ENCODE measurements around the gene PTGES2. TPM values are rescaled to one million over a fixed set of nuclear protein-coding genes. Genes with fewer than 3 reads are reported as not detected.

PTGES2 gene
- total RNA-seq, 2 experiments from 2014 or later = 51.8 to 53.2 TPM

DNA sequence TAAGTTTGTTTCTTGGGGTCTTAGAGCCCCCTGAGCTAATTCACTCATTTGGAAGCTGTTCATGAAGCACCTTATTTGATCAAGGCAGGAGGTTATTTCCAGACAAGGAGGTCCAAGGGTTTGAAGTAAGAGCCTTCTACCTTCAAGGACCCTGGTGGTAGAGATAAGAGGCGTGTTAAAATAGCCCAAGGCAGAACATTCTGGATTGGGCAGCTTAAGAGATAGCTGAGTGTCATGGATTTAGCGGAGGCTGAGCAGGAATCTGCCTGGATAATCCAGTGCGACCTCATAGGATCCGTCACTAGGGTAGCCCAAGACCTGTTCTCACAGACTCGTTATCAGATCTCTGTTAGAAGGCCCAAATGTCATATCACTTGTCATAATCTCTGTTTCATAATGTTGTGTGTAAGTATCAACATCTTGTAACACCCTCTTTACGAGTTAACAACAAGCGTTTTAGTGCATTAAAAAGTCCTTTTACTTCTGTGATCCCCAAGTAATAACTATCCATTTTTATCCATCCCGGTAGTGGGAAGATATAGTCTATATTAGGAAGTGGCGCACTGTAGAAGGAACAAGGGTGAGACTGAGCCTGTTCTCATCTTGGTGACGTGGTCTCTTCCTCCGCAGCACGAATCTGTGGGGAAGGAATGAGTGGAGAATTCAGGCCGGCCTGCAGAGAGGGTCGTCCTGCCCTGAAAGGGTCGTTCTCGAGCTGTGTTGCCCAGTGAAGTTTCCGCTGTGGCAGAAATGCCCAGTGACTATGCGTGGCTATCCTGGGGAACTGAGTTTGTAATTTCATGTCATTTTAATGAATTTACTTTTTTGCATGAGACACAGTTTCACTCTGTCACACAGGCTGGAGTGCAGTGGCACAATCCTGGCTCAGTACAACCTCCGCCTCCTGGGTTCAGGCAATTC is 30.7 kb downstream of the PTGES2 start:
- DNase-seq = no peak
- ATAC-seq (ENCODE audit: low read depth) = no peak
- H3K36me3 Mint-ChIP-seq = peaks cover 10% of the 10 kb centered on the region
- H3K9me3 Mint-ChIP-seq = no peaks in the 10 kb centered on the region
- H3K27ac Mint-ChIP-seq = no peak overlapping the region
- POLR2A ChIA-PET = interaction anchor here (0.6 to 0.7 kb wide), 2 partner anchors 28 to 63 kb away, joined by 3 read pairs; partner anchors contain the start of gene BBLN
- H3K4me1 Mint-ChIP-seq = peaks cover 56% of the 10 kb centered on the region
- H3K27me3 Mint-ChIP-seq = no peaks in the 10 kb centered on the region
- no peak overlapping the region for H3K4me3 Mint-ChIP-seq

DNA sequence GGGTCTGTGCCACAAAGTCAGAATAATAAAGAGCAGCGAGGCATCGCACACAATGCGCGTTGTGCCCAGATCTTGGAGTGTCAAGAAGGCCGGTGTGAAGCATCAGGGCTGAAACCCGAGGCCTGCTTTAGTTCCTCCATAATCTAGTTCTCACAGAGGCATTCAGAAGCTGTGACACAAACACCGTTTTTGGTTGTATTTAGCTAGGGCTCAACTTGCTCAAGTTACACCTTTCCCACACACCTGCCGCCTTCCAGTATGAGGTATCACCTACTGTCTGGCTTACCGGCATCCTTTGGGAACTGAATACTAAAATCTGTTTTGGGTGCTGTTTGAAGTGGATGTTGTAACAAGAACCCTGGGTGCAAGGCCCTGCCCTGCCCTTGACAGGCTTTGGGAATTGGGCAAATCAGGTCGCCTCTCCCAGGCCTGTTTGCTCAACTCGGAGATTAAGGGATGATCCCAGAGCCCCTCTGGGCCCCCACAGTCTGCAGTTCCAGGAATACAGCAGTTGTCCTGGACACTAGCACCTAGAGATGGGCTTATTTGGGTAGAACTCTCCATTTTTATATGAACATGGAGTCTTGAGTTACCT is 32.5 kb downstream of the PTGES2 start:
- DNase-seq = no peak
- Mint-ChIP-seq H3K36me3 (peaks cover 15% of the 10 kb centered on the region), H3K4me1 (peaks cover 61% of the 10 kb centered on the region), H3K9me3 (no peaks in the 10 kb centered on the region), H3K27ac (peak overlapping the region; percentile 80), H3K4me3 (no peak overlapping the region), H3K27me3 (no peaks in the 10 kb centered on the region)
- no peak for ATAC-seq (ENCODE audit: low read depth)
- POLR2A ChIA-PET = interaction anchor here (0.6 to 3.5 kb wide), 3 partner anchors 17 to 128 kb away, joined by 3 to 8 read pairs (median 3); no protein-coding TSS in a partner anchor

DNA sequence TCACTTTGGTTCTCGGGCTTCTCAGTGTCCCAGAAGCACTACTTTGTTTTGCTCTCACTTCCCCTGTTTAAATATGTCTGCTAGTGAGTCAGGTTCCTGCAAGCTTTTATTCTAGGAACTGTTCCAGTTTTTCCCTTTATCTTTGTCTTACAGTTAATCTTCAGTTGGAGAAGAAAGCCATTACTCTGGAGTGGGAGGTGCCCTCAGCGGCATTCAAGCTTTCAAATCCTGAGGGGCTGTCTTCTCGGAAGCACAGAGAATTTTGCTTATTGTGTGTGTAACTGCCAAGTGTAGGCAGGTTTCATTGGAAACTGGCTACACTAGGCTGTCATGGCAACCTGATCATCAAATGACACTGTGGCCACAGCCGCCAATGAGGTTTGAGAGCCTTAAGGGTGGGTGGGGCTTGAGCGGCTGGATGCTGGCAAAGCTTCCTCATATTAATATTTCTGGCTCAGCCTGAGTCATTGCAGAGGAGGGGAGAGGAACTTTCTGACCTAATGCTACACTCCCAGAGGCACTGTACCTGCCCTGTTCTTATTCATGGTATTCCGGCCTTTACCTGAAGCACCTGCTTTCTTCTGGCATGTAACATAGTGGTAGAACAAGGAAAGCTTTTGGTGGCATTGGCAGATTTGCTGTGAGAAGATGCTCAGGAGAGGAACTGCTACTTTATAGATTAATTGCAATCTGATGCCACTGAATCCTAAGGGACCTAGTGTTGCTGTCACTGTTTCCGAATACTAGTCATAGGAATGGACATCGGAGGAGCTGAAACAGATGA is 33.2 kb downstream of the PTGES2 start:
- peak overlapping the region; percentile 80 for H3K27ac Mint-ChIP-seq
- DNase-seq = peak; percentile 64
- peaks cover 55% of the 10 kb centered on the region for H3K4me1 Mint-ChIP-seq
- H3K27me3 Mint-ChIP-seq = no peaks in the 10 kb centered on the region
- peak overlapping the region; percentile 55 for H3K4me3 Mint-ChIP-seq
- peak; percentile 79 for ATAC-seq (ENCODE audit: low read depth)
- POLR2A ChIA-PET = interaction anchor here (0.6 to 3.5 kb wide), 4 partner anchors 16 to 315 kb away, joined by 3 to 8 read pairs (median 3); no protein-coding TSS in a partner anchor
- H3K9me3 Mint-ChIP-seq = no peaks in the 10 kb centered on the region
- H3K36me3 Mint-ChIP-seq = peaks cover 15% of the 10 kb centered on the region

DNA sequence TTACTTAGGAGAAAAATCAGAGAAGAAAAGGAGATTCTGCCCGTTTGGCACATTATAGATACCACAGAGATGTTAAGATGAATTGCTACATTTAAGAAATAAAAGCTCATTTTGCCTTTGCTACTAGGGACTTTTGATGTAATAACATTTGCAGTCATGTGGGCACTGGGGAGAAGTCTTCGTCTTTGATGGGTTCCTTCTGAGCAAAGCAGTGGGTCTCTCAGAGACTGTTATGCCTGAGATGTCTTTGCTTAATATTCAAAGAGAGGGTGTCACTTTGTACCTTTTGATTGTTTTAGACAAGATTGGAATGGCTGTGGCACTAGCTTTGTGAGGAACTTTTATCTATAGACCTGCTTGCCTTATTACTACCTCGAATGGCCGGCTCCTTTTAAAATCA is 34.5 kb downstream of the PTGES2 start:
- peaks cover 15% of the 10 kb centered on the region for H3K36me3 Mint-ChIP-seq
- H3K27ac Mint-ChIP-seq = peak overlapping the region; percentile 69
- peak overlapping the region; percentile 25 for H3K4me3 Mint-ChIP-seq
- POLR2A ChIA-PET = interaction anchor here (0.5 to 3.5 kb wide), 5 partner anchors 15 to 619 kb away, joined by 4 to 9 read pairs (median 7); no protein-coding TSS in a partner anchor
- H3K4me1 Mint-ChIP-seq = peaks cover 50% of the 10 kb centered on the region
- H3K9me3 Mint-ChIP-seq = no peaks in the 10 kb centered on the region
- ATAC-seq (ENCODE audit: low read depth) (no peak), DNase-seq (no peak)
- no peaks in the 10 kb centered on the region for H3K27me3 Mint-ChIP-seq

DNA sequence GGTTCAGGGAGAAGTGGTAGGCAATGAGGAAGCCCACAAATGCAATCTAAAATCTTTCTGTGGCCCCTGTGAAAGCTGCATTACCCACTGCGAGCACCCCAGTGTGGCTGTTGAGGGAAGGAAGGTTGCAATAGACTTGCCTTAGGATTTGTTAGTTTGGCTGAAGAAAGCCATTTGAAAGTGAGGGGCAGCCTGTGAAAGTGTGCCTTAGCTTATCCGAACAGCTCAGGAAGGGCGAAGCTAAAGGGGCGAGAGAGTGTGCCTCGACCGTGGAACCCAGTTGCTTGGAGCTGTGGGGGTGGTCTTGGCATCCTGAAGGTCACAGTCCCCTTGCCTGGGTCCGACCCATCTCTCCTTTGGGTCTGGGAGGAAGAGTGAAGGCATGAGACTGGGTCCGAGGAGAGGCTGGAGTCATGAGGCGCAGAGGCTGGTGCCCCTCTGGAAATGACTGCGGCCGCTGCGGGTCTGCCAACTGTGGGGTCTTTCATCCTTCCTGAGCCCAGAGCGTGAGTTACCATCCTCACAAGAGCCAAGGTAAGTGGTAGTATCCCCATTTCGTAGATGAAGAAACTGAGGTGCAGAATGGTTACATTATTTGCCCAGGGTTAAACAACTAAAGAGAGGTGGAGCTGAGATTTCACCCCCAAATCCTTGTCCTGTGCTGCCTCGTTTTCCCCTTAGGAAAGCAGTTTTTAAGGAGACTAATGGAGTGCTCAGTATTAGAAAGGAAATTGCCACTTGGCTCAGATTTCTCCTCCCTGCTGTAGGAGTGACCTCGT is 35.1 kb downstream of the PTGES2 start:
- Mint-ChIP-seq H3K4me1 (peaks cover 49% of the 10 kb centered on the region), H3K9me3 (no peaks in the 10 kb centered on the region), H3K27ac (peak overlapping the region; percentile 72), H3K4me3 (peak overlapping the region; percentile 66), H3K36me3 (peaks cover 17% of the 10 kb centered on the region), H3K27me3 (no peaks in the 10 kb centered on the region)
- DNase-seq (no peak), ATAC-seq (ENCODE audit: low read depth) (no peak)
- POLR2A ChIA-PET = interaction anchor here (0.6 to 3.5 kb wide), 5 partner anchors 14 to 312 kb away, joined by 4 to 9 read pairs (median 7); no protein-coding TSS in a partner anchor

DNA sequence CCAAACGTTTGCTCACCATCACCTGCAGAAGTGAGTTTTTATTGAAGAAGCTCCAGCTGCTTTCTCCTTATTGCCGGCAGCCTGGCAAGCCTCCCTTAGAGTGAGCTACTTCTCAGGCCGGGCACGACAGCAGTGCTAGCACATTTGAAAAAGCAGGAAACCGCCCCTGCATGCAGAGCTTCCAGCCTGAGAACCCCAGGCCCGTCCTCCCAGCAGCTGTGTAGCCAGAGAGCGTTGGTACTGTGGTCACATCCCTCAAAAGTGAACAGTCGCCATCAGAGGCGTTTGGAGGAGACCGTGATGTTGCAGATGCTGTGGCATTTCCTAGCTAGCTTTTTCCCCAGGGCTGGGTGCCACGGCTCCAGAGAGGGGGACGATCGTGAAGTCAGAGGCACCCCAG is 36.0 kb downstream of the PTGES2 start:
- DNase-seq (no peak), ATAC-seq (ENCODE audit: low read depth) (no peak)
- Mint-ChIP-seq H3K27me3 (no peaks in the 10 kb centered on the region), H3K27ac (peak overlapping the region; percentile 72), H3K4me1 (peaks cover 46% of the 10 kb centered on the region), H3K36me3 (peaks cover 18% of the 10 kb centered on the region), H3K4me3 (peak overlapping the region; percentile 66), H3K9me3 (no peaks in the 10 kb centered on the region)
- POLR2A ChIA-PET = interaction anchor here (1.1 to 3.5 kb wide), 3 partner anchors 13 to 152 kb away, joined by 4 to 8 read pairs (median 7); no protein-coding TSS in a partner anchor

DNA sequence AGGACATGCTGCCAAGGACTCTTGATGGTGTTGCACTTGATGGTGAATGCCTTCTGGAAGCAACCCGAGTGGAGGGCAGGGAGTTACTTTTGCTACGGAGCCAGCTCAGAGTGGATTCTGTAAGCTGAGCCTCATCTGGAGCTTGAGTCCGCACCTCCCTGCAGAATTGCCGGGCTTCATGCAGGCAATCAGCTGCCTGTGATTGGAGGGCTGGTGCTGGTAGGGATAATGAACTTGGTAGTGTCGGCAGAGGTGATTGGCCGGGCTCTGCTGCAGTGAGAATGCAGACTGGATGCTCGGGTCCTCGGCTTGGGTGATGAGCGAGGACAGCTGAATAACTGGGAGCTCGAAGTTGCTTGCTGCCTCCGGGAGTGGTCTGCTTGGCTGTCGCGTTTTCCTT is 36.4 kb downstream of the PTGES2 start:
- DNase-seq (no peak), ATAC-seq (ENCODE audit: low read depth) (no peak)
- Mint-ChIP-seq H3K4me1 (peaks cover 44% of the 10 kb centered on the region), H3K27me3 (no peaks in the 10 kb centered on the region), H3K9me3 (no peaks in the 10 kb centered on the region), H3K36me3 (peaks cover 18% of the 10 kb centered on the region), H3K27ac (no peak overlapping the region), H3K4me3 (no peak overlapping the region)
- POLR2A ChIA-PET = interaction anchor here (2.3 kb wide), 1 partner anchor 22 kb away, joined by 7 read pairs; no protein-coding TSS in a partner anchor

DNA sequence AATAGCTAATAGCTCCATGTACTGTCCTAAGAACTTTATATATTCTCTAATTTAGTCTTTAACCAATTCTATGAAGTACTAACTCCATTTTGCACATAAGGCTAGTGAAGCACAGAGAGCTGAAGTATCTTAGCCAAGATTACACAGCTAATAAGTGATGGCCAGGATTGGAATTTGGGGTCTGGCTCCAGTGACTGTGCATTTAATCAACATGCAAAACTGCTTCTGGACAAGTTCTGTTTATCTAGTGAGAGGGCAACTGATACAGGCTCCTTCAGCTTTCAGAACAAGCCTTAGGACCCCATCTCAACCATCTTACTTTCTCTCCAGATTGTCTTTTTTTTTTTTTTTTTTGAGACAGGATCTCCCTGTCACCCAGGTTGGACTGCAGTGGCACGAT is 38.2 kb downstream of the PTGES2 start:
- Mint-ChIP-seq H3K9me3 (no peaks in the 10 kb centered on the region), H3K27ac (no peak overlapping the region), H3K4me1 (peaks cover 43% of the 10 kb centered on the region), H3K4me3 (no peak overlapping the region), H3K27me3 (no peaks in the 10 kb centered on the region), H3K36me3 (peaks cover 22% of the 10 kb centered on the region)
- DNase-seq (no peak), ATAC-seq (ENCODE audit: low read depth) (no peak)
- POLR2A ChIA-PET = interaction anchor here (1.9 kb wide), 1 partner anchor 21 kb away, joined by 10 read pairs; the partner anchor contains the start of genes NAIF1 and SLC25A25

DNA sequence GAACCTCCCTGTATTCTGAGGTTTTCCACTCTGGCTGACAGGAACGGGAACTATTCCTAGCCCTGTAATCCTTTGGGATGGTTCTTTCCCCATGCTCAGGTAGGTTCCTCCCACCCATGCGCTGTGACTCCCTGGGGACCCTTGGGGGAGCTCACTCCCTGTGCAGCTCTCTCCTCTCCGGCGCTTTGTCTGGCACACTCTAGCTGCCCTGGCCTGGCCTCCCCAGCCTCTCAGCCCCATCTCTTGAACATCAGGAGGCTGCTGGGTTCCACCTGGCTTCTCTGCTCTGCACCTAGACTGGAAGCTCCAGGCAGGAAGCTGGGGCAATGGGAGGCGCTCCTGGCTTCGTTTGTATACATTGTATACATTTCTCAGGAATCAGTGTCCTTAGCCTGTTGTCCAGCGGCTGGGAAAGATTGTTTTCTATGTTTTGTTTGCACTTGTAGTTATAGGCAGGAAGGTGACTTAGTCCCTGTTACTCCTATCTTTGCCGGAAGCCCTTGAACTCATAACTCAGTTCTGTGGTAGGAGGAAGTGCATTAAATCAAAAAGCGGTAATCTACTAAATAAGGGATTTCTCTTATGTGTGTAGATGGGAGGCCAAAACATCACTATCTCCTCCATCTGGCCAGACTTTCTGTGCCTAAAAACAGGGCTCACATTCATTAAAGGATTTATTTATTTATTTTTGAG is 39.1 kb downstream of the PTGES2 start:
- Mint-ChIP-seq H3K36me3 (peaks cover 22% of the 10 kb centered on the region), H3K27ac (peak overlapping the region; percentile 61), H3K4me3 (peak overlapping the region; percentile 37), H3K27me3 (no peaks in the 10 kb centered on the region), H3K9me3 (no peaks in the 10 kb centered on the region), H3K4me1 (peaks cover 42% of the 10 kb centered on the region)
- peak; percentile 56 for ATAC-seq (ENCODE audit: low read depth)
- DNase-seq = no peak
- POLR2A ChIA-PET = interaction anchor here (0.5 to 1.9 kb wide), 3 partner anchors 10 to 20 kb away, joined by 5 to 10 read pairs (median 6); partner anchors contain the start of genes NAIF1 and SLC25A25

DNA sequence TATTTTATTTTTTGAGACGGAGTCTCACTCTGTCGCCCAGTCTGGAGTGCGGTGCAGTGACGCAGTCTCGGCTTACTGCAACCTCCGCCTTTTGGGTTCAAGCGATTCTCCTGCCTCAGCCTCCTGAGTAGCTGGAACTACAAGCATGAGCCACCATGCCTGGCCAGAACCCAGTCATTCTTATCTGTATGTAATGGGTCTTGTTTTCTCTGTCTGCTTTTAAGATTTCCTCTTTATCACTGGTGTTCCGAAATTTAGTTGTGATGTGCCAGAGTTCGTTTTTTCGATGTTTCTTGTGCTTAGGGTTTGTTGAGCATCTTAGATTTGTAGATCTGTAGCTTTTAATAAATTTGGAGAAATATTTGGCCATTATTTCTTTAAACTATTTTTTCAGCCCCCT is 40.3 kb downstream of the PTGES2 start:
- DNase-seq (no peak), ATAC-seq (ENCODE audit: low read depth) (no peak)
- POLR2A ChIA-PET = interaction anchor here (0.7 to 1.3 kb wide), 2 partner anchors 12 to 20 kb away, joined by 3 to 4 read pairs; partner anchors contain the start of gene NAIF1
- H3K36me3 Mint-ChIP-seq = peaks cover 22% of the 10 kb centered on the region
- H3K27me3 Mint-ChIP-seq = no peaks in the 10 kb centered on the region
- peaks cover 33% of the 10 kb centered on the region for H3K4me1 Mint-ChIP-seq
- peak overlapping the region; percentile 6 for H3K27ac Mint-ChIP-seq
- H3K9me3 Mint-ChIP-seq = no peaks in the 10 kb centered on the region
- no peak overlapping the region for H3K4me3 Mint-ChIP-seq

DNA sequence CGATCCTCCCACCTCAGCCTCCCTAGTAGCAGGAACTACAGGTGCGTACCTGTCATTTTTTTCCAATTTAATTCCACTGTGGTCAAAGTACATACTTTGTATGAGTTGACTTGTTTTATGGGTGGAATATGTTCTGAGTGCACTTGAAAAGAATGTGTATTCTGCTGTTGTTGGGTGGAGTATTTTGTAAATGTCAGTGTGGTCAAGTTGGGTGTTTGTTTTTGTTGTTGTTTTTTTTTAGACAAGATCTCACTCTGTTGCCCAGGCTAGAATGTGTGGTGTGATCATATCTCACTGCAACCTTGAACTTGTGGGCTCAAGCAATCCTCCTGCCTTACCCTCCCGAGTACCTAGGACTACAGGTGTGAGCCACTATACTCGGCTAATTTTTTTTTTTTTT is 41.6 kb downstream of the PTGES2 start:
- peaks cover 16% of the 10 kb centered on the region for H3K36me3 Mint-ChIP-seq
- DNase-seq (no peak), ATAC-seq (ENCODE audit: low read depth) (no peak)
- no peaks in the 10 kb centered on the region for H3K9me3 Mint-ChIP-seq
- no peak overlapping the region for H3K4me3 Mint-ChIP-seq
- POLR2A ChIA-PET = no interaction called here
- H3K27ac Mint-ChIP-seq = no peak overlapping the region
- peaks cover 26% of the 10 kb centered on the region for H3K4me1 Mint-ChIP-seq
- no peaks in the 10 kb centered on the region for H3K27me3 Mint-ChIP-seq

DNA sequence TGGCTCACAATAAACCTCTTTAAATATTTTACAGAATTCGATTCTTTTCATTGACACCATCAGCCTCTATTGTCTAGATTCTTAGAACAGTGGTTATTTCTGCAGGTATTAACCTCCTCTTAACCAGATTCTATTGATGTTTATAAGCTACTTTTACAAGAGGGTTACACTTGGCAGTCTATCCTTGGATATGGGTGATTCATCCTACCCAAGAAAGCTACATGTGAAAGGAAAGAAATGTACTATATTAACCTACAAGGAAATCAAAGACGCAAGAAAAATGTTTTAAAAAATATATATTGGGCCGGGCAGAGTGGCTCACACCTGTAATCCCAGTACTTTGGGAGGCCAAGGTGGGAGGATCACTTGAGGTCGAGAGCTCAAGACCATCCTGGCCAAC is 42.8 kb downstream of the PTGES2 start:
- peaks cover 16% of the 10 kb centered on the region for H3K36me3 Mint-ChIP-seq

More for the DNA sequence above, 42.8 kb downstream of the PTGES2 start:
- ATAC-seq (ENCODE audit: low read depth) = no peak
- peaks cover 23% of the 10 kb centered on the region for H3K4me1 Mint-ChIP-seq
- no peaks in the 10 kb centered on the region for H3K27me3 Mint-ChIP-seq
- H3K9me3 Mint-ChIP-seq = no peaks in the 10 kb centered on the region
- no peak overlapping the region for H3K4me3 Mint-ChIP-seq
- DNase-seq = no peak
- POLR2A ChIA-PET = no interaction called here
- H3K27ac Mint-ChIP-seq = no peak overlapping the region
